ENCODE results near the gene NRXN3. TPM values are rescaled to one million over a fixed set of nuclear protein-coding genes. Genes with fewer than 3 reads are reported as not detected.

NRXN3 gene
- total RNA-seq, 4 donors from 2014 or later: 4.1 to 11.9 (median 5.8) TPM

DNA sequence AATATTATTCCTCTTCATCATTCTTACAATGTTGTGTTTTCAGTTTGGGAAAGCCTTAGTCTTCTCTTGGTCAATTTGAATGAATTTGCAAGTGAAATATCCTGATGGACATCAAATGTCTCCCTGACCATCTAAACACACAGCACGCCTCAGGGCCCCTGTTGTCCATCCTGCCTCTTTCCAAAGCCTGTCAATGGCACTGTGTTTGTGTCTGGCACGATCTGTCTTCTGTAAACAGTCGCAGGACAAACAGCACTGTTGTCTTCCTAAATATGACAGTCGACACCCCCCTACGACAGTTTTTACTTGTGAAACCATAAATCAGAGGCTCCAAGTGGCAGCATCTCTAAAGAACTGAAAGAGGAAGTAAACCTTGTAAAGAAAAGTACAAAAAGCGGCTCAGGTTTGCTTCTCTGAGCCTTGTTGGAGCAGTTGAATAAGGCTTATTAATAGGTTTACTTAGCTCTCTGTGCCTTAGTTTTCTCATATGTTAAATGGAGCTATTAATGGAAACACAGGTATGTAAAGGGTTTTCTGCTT, 285.8 kb downstream of the NRXN3 start:
- no peak overlapping the region for H3K4me3 ChIP-seq
- H3K27me3 ChIP-seq: no peaks in the 10 kb centered on the region
- no peaks in the 10 kb centered on the region for H3K36me3 ChIP-seq
- 56 to 60% methylated on average over 6 of the region's 6 CpGs for WGBS, 2 donors (ENCODE audit: low coverage in 1 of 2)
- no peak overlapping the region for H3K27ac ChIP-seq
- intact Hi-C loops (cut with DNase I; ENCODE audit: low total_unique reads): no loop called here
- TF ChIP-seq EP300 (IDR thresholded peaks at IDR 0.05; ENCODE audit: low read depth) (no peak), POLR2A (IDR thresholded peaks at IDR 0.05) (no peak), POLR2AphosphoS5 (IDR thresholded peaks at IDR 0.05) (no peak)
- TF ChIP-seq, protein P1, sequence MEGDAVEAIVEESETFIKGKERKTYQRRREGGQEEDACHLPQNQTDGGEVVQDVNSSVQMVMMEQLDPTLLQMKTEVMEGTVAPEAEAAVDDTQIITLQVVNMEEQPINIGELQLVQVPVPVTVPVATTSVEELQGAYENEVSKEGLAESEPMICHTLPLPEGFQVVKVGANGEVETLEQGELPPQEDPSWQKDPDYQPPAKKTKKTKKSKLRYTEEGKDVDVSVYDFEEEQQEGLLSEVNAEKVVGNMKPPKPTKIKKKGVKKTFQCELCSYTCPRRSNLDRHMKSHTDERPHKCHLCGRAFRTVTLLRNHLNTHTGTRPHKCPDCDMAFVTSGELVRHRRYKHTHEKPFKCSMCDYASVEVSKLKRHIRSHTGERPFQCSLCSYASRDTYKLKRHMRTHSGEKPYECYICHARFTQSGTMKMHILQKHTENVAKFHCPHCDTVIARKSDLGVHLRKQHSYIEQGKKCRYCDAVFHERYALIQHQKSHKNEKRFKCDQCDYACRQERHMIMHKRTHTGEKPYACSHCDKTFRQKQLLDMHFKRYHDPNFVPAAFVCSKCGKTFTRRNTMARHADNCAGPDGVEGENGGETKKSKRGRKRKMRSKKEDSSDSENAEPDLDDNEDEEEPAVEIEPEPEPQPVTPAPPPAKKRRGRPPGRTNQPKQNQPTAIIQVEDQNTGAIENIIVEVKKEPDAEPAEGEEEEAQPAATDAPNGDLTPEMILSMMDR (IDR thresholded peaks at IDR 0.05): no peak
- no peaks in the 10 kb centered on the region for H3K4me1 ChIP-seq
- no peaks in the 10 kb centered on the region for H3K9me3 ChIP-seq
- no peak for DNase-seq
- in situ Hi-C loops (cut with MboI; ENCODE audit: low pct_ligation_motif_present in 1 of 4, low pct_unique_long_range_greater_than_20kb in 1 of 4, low sequenced_read_pairs in 3 of 4): no loop called here

DNA sequence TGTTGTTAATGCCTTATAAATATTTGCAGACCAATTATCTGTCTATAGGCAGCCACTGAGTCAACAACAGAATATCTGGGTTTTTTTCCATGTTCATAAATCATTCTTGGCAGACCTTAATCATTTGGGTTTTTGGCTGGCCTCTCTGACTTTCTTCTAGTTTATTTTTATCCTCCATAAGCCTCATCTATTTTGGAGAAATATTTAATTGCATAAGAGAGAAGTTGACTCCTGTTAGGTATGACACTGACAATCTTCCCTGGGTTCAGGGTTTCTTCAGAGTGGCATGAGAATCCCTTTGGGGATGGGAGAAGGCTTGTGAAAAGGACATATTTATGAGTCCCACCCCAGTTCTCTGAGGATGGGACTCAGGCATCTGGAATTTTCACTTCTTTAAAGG, 299.8 kb downstream of the NRXN3 start:
- in situ Hi-C loops (cut with MboI; ENCODE audit: low pct_ligation_motif_present in 1 of 4, low pct_unique_long_range_greater_than_20kb in 1 of 4, low sequenced_read_pairs in 3 of 4) (no loop called here), intact Hi-C loops (cut with DNase I; ENCODE audit: low total_unique reads) (no loop called here)
- no peak overlapping the region for H3K4me3 ChIP-seq
- H3K27ac ChIP-seq: no peak overlapping the region
- no peaks in the 10 kb centered on the region for H3K36me3 ChIP-seq
- no peaks in the 10 kb centered on the region for H3K27me3 ChIP-seq
- H3K9me3 ChIP-seq: no peaks in the 10 kb centered on the region
- no peak for DNase-seq
- TF ChIP-seq POLR2AphosphoS5 (IDR thresholded peaks at IDR 0.05) (no peak), EP300 (IDR thresholded peaks at IDR 0.05; ENCODE audit: low read depth) (no peak)
- TF ChIP-seq, protein P1 (IDR thresholded peaks at IDR 0.05): no peak
- H3K4me1 ChIP-seq: no peaks in the 10 kb centered on the region

DNA sequence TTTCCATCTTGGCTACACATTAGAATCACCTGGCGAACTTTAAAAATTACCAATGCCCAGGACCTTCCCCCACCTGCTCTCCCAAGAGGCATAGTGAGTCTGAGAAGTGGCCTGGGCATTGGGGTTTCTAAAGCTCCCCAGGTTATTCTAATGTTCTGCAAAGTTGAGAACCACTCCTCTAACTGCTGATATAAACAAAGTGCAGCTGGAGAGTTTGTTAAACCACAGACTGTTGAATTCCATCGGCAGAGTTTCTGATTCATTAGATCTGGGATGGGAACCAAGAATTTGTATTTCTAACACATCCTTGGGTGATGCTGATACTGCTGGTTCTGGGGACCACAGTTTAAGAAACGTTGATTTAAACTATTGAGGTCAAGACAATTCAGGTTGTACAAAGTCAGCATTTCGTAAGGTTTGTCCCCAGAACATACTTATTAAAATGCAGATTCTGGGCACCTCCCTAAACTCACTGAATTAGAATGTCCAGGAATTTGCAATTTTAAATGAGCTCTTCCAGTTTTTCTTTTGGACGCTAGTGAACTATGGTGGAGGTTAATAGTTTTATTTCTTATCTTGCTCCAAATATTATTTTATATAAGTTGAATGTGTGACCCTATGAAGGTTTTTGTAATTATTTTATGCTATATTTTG, 309.1 kb downstream of the NRXN3 start:
- Histone ChIP-seq H3K4me3 (no peak overlapping the region), H3K27ac (no peak overlapping the region), H3K9me3 (no peaks in the 10 kb centered on the region), H3K36me3 (no peaks in the 10 kb centered on the region), H3K27me3 (no peaks in the 10 kb centered on the region), H3K4me1 (no peaks in the 10 kb centered on the region)
- WGBS, 2 donors (ENCODE audit: low coverage in 1 of 2): 71 to 89% methylated on average over 2 to 5 of the region's 5 CpGs
- intact Hi-C loops (cut with DNase I; ENCODE audit: low total_unique reads) (no loop called here), in situ Hi-C loops (cut with MboI; ENCODE audit: low pct_ligation_motif_present in 1 of 4, low pct_unique_long_range_greater_than_20kb in 1 of 4, low sequenced_read_pairs in 3 of 4) (no loop called here)
- no peak for DNase-seq
- TF ChIP-seq EP300 (IDR thresholded peaks at IDR 0.05; ENCODE audit: low read depth): no peak
- no peak for TF ChIP-seq POLR2AphosphoS5 (IDR thresholded peaks at IDR 0.05)
- TF ChIP-seq, protein P1 (IDR thresholded peaks at IDR 0.05): no peak
- TF ChIP-seq POLR2A (IDR thresholded peaks at IDR 0.05): no peak

DNA sequence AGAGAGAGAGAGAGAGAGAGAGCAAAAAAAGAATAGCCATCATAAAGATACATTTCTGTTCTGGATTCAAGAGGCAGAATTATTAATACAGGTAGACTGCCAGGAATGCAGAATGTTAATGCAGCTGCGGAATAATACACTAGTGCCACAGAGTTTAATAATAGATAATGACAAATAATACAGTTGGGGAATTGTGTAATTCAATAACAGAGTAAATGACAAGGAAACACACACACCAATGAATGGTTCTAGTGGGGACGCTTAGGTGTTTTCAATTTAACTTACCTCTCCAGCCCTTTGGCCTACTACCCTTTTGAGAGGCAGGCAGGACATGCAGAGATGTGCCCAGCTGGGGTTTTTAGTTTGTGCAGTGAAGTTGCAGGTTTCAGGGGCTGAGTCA, 313.9 kb downstream of the NRXN3 start:
- no peaks in the 10 kb centered on the region for H3K9me3 ChIP-seq
- TF ChIP-seq POLR2A (IDR thresholded peaks at IDR 0.05) (no peak), POLR2AphosphoS5 (IDR thresholded peaks at IDR 0.05) (no peak), EP300 (IDR thresholded peaks at IDR 0.05; ENCODE audit: low read depth) (no peak)
- TF ChIP-seq, protein P1 (IDR thresholded peaks at IDR 0.05): no peak

More for the DNA sequence above, 313.9 kb downstream of the NRXN3 start:
- intact Hi-C loops (cut with DNase I; ENCODE audit: low total_unique reads): no loop called here
- in situ Hi-C loops (cut with MboI; ENCODE audit: low pct_ligation_motif_present in 1 of 4, low pct_unique_long_range_greater_than_20kb in 1 of 4, low sequenced_read_pairs in 3 of 4): no loop called here
- 66 to 90% methylated on average over 2 of the region's 2 CpGs for WGBS, 2 donors (ENCODE audit: low coverage in 1 of 2)
- Histone ChIP-seq H3K4me1 (no peaks in the 10 kb centered on the region), H3K36me3 (no peaks in the 10 kb centered on the region), H3K27me3 (no peaks in the 10 kb centered on the region), H3K4me3 (no peak overlapping the region), H3K27ac (no peak overlapping the region)
- DNase-seq: no peak
